Measurements from ENCODE around the gene ZBTB7C. TPM values are rescaled to one million over a fixed set of nuclear protein-coding genes. Genes with fewer than 3 reads are reported as not detected.

The ZBTB7C gene
- polyA plus RNA-seq, 3 donors: 12.6 to 14.7 (median 13.9) TPM

- DNase-seq (ENCODE audit: low read depth in 3 of 3, low spot score in 2 of 3): no peak
Measured at GRCh38 chr18:48393170-48393569, 16.0 kb downstream of the ZBTB7C start.

GRCh38 chr18:48392268-48392667, 16.9 kb downstream of the ZBTB7C start:
- DNase-seq (ENCODE audit: low read depth in 3 of 3, low spot score in 2 of 3): no peak

- DNase-seq (ENCODE audit: low read depth in 3 of 3, low spot score in 2 of 3): no peak
Measured at GRCh38 chr18:48391868-48392267, 17.3 kb downstream of the ZBTB7C start.

GRCh38 chr18:48390641-48391040, 18.5 kb downstream of the ZBTB7C start:
- no peak for DNase-seq (ENCODE audit: low read depth in 3 of 3, low spot score in 2 of 3)

- DNase-seq (ENCODE audit: low read depth in 3 of 3, low spot score in 2 of 3): no peak
Measured at GRCh38 chr18:48388478-48388877, 20.7 kb downstream of the ZBTB7C start.

- no peak for DNase-seq (ENCODE audit: low read depth in 3 of 3, low spot score in 2 of 3)
Measured at GRCh38 chr18:48387300-48387699, 21.9 kb downstream of the ZBTB7C start.

- DNase-seq (ENCODE audit: low read depth in 3 of 3, low spot score in 2 of 3): no peak
Measured at GRCh38 chr18:48385596-48385995, 23.6 kb downstream of the ZBTB7C start.

GRCh38 chr18:48376934-48377333, 32.2 kb downstream of the ZBTB7C start:
- DNase-seq (ENCODE audit: low read depth in 3 of 3, low spot score in 2 of 3): no peak

GRCh38 chr18:48376406-48376805, 32.8 kb downstream of the ZBTB7C start:
- DNase-seq (ENCODE audit: low read depth in 3 of 3, low spot score in 2 of 3): no peak

GRCh38 chr18:48375150-48375800, 33.9 kb downstream of the ZBTB7C start:
- DNase-seq (ENCODE audit: low read depth in 3 of 3, low spot score in 2 of 3): no peak

GRCh38 chr18:48374423-48375149, 34.6 kb downstream of the ZBTB7C start:
- DNase-seq (ENCODE audit: low read depth in 3 of 3, low spot score in 2 of 3): no peak

GRCh38 chr18:48371854-48372602, 37.2 kb downstream of the ZBTB7C start:
- DNase-seq (ENCODE audit: low read depth in 3 of 3, low spot score in 2 of 3): no peak

- no peak for DNase-seq (ENCODE audit: low read depth in 3 of 3, low spot score in 2 of 3)
Measured at GRCh38 chr18:48367557-48367956, 41.6 kb downstream of the ZBTB7C start.

- no peak for DNase-seq (ENCODE audit: low read depth in 3 of 3, low spot score in 2 of 3)
Measured at GRCh38 chr18:48365965-48366364, 43.2 kb downstream of the ZBTB7C start.

- DNase-seq (ENCODE audit: low read depth in 3 of 3, low spot score in 2 of 3): no peak
Measured at GRCh38 chr18:48364146-48364545, 45.0 kb downstream of the ZBTB7C start.

GRCh38 chr18:48363175-48363574, 46.0 kb downstream of the ZBTB7C start:
- DNase-seq (ENCODE audit: low read depth in 3 of 3, low spot score in 2 of 3): no peak

- no peak for DNase-seq (ENCODE audit: low read depth in 3 of 3, low spot score in 2 of 3)
Measured at GRCh38 chr18:48361801-48362200, 47.4 kb downstream of the ZBTB7C start.

GRCh38 chr18:48360376-48361021, 48.7 kb downstream of the ZBTB7C start:
- DNase-seq (ENCODE audit: low read depth in 3 of 3, low spot score in 2 of 3): no peak

- DNase-seq (ENCODE audit: low read depth in 3 of 3, low spot score in 2 of 3): no peak
Measured at GRCh38 chr18:48359626-48360025, 49.6 kb downstream of the ZBTB7C start.

GRCh38 chr18:48358868-48359267, 50.3 kb downstream of the ZBTB7C start:
- no peak for DNase-seq (ENCODE audit: low read depth in 3 of 3, low spot score in 2 of 3)

Data from right renal cortex interstitium (tissue), 3 donors.